Pancreas (tissue), 10 donors: ENCODE measurements around the gene RSPH1. TPM values are rescaled to one million over a fixed set of nuclear protein-coding genes. Genes with fewer than 3 reads are reported as not detected.
A peak's percentile ranks its signal among the peaks of the same experiment; 100 is the strongest.

Experiments
- ATAC-seq, 4 donors: fragments of 200-7000 bp; cut with Tn5 transposase; one replicate each; pipeline versions ENCODE4 v1.8.0 to v1.9.1; 2020; ENCODE audit warnings: mild to moderate bottlenecking in 4 of 4, moderate library complexity in 4 of 4
- DNase-seq, 6 donors: peaks; one replicate each; pipeline ENCODE4 v3.0.0-alpha.2; 2020
- FAIRE-seq: peaks from 2 replicates; lab custom pipeline; 2012; peaks lifted over from hg19 to GRCh38; lab: Jason Lieb, UNC
- H3K27ac ChIP-seq, 4 donors: fragments of 200-600 bp; sonication (generic); 1 replicate in 3 of 4; 2 replicates in 1 of 4; pipeline versions ENCODE4 v1.5.0 to v1.8.0; 2020
- H3K27me3 ChIP-seq, 4 donors: fragments of 200-600 bp; one replicate each; pipeline ENCODE4 v1.8.0; 2021
- H3K36me3 ChIP-seq, 3 donors: fragments of 200-600 bp; sonication (generic) in 1 of 3; one replicate each; pipeline versions ENCODE4 v1.5.0 to v1.8.0; 2020 to 2021
- H3K4me1 ChIP-seq, 3 donors: fragments of 200-600 bp; one replicate each; pipeline ENCODE4 v1.8.0; 2021
- H3K4me3 ChIP-seq, 4 donors: fragments of 200-600 bp; sonication (generic) in 2 of 4; one replicate each; pipeline versions ENCODE4 v1.5.0 to v1.8.0; 2020 to 2021
- H3K9me3 ChIP-seq, 4 donors: fragments of 200-600 bp; one replicate each; pipeline ENCODE4 v1.8.0; 2021
- CTCF ChIP-seq, 4 donors: fragments of 200-600 bp; sonication (generic) in 3 of 4; IDR thresholded peaks; one replicate each; pipeline versions ENCODE4 v1.5.0 to v1.8.0; 2021; ENCODE audit warnings: antibody characterized with exemption in 4 of 4
- WGBS, 2 donors: extraction: QIAGEN DNeasy Blood & Tissue Kit; methylation state at CpG; one replicate each; pipeline ENCODE4 v1.1.7; 2013; 5-methylcytosine and 5-hydroxymethylcytosine counted together
- intact Hi-C, 3 donors: fragments of 100-400 bp; cut with DNase I; formaldehyde crosslinking; loops; one replicate each; pipeline versions ENCODE4 v1.11.1 to v1.14.2; 2022
- polyA plus RNA-seq, 2 donors: library from polyadenylated mRNA; stranded (reverse); fragments of 200-250 nt; gene quantifications; one replicate each; pipeline ENCODE4 v1.2.3, GENCODE V29; 2013
- total RNA-seq, 6 donors: library from RNA; stranded (reverse); fragmentation: NEBNext Ultra II Directional in 4 of 6; extraction: Animal tissue kit (Norgen Biotek cat#: 25700) in 4 of 6; gene quantifications; one replicate each; pipeline versions ENCODE4 v1.2.1 to v1.2.4, GENCODE V29; 2021 to 2023
- donor health status: healthy with polysubstance abuse.
- donor health status: DM: no; HTN: no; CAD: no; lungs with moderate emphysema.
- donor health status: DM: no; HTN: no; CAD: no.
- donor health status: control.
- donor health status: control.
- donor health status: Bipolar disorder and iron deficiency.
- donor health status: DM: yes; HTN: yes; CAD: no.
- donor health status: DM: no; HTN: no; CAD: no.
- donor health status: DM: no; HTN: no; CAD: no.
- donor health status: DM: yes; HTN: yes; CAD: no.

RSPH1 gene
- total and polyA plus RNA-seq, 8 donors = 0.94 to 5.0 (median 2.1) TPM

GRCh38 chr21:42525029-42525581 lies 29.1 kb upstream of the RSPH1 start:
- Histone ChIP-seq H3K4me3 (no peak overlapping the region), H3K27ac (peak overlapping the region; percentile 11 to 57 (median 28)), H3K4me1 (peaks cover 0 to 18% (median 10%) of the 10 kb centered on the region in 3 donors), H3K9me3 (no peaks in the 10 kb centered on the region), H3K36me3 (no peaks in the 10 kb centered on the region), H3K27me3 (no peaks in the 10 kb centered on the region)
- ATAC-seq = peak in 3 of 4 donors; percentile 7 to 25 (median 11)
- no peak for FAIRE-seq
- intact Hi-C loops = no loop called here
- no peak for DNase-seq
- TF ChIP-seq CTCF (IDR thresholded peaks at IDR 0.05) = no peak
- 57 to 58% methylated on average over 15 of the region's 15 CpGs for WGBS, 2 donors

GRCh38 chr21:42524341-42525028 lies 28.5 kb upstream of the RSPH1 start:
- intact Hi-C loops = no loop called here
- Histone ChIP-seq H3K9me3 (no peaks in the 10 kb centered on the region), H3K27me3 (no peaks in the 10 kb centered on the region), H3K4me3 (no peak overlapping the region), H3K36me3 (no peaks in the 10 kb centered on the region), H3K4me1 (peaks cover 0 to 18% (median 10%) of the 10 kb centered on the region in 3 donors), H3K27ac (peak overlapping the region; percentile 11 to 57 (median 28))
- ATAC-seq = peak; percentile 52 to 74 (median 56)
- peak in 3 of 6 donors; percentile 37 to 57 (median 45) for DNase-seq
- 55 to 59% methylated on average over 17 of the region's 17 CpGs for WGBS, 2 donors
- no peak for FAIRE-seq
- TF ChIP-seq CTCF (IDR thresholded peaks at IDR 0.05) = no peak

- peak overlapping the region in 2 of 4 donors; percentile 25 to 57 for H3K27ac ChIP-seq
- DNase-seq (no peak), FAIRE-seq (no peak), ATAC-seq (no peak)
- 81 to 82% methylated on average over 9 of the region's 9 CpGs for WGBS, 2 donors
- TF ChIP-seq CTCF (IDR thresholded peaks at IDR 0.05) = no peak
- no peaks in the 10 kb centered on the region for H3K9me3 ChIP-seq
- peaks cover 0 to 3% (median 0%) of the 10 kb centered on the region in 3 donors for H3K36me3 ChIP-seq
- no peaks in the 10 kb centered on the region for H3K27me3 ChIP-seq
- H3K4me1 ChIP-seq = peaks cover 0 to 18% (median 10%) of the 10 kb centered on the region in 3 donors
- H3K4me3 ChIP-seq = no peak overlapping the region
- intact Hi-C loops = no loop called here
These were observed 27.9 kb upstream of the RSPH1 start for GRCh38 chr21:42523941-42524340.

- Histone ChIP-seq H3K27me3 (no peaks in the 10 kb centered on the region), H3K36me3 (peaks cover 0 to 8% (median 0%) of the 10 kb centered on the region in 3 donors), H3K9me3 (no peaks in the 10 kb centered on the region), H3K27ac (peak overlapping the region in 1 of 4 donors; percentile 57), H3K4me1 (peaks cover 0 to 18% (median 10%) of the 10 kb centered on the region in 3 donors), H3K4me3 (no peak overlapping the region)
- DNase-seq (no peak), FAIRE-seq (no peak), ATAC-seq (no peak)
- WGBS, 2 donors = 92 to 97% methylated on average over 7 of the region's 7 CpGs
- no peak for TF ChIP-seq CTCF (IDR thresholded peaks at IDR 0.05)
- intact Hi-C loops = no loop called here
These were observed 27.2 kb upstream of the RSPH1 start for GRCh38 chr21:42523211-42523610.

GRCh38 chr21:42522771-42523170 lies 26.7 kb upstream of the RSPH1 start:
- intact Hi-C loops = no loop called here
- peaks cover 0 to 8% (median 0%) of the 10 kb centered on the region in 3 donors for H3K36me3 ChIP-seq
- no peak for DNase-seq
- TF ChIP-seq CTCF (IDR thresholded peaks at IDR 0.05) = no peak
- no peaks in the 10 kb centered on the region for H3K27me3 ChIP-seq
- ATAC-seq = no peak
- 95 to 99% methylated on average over 8 of the region's 8 CpGs for WGBS, 2 donors
- peaks cover 0 to 18% (median 10%) of the 10 kb centered on the region in 3 donors for H3K4me1 ChIP-seq
- H3K4me3 ChIP-seq = no peak overlapping the region
- no peak for FAIRE-seq
- no peaks in the 10 kb centered on the region for H3K9me3 ChIP-seq
- no peak overlapping the region for H3K27ac ChIP-seq
